SK-N-SH (cell line): ENCODE measurements around the gene RP2. TPM values are rescaled to one million over a fixed set of nuclear protein-coding genes. Genes with fewer than 3 reads are reported as not detected.

Source experiments
- CTCF ChIA-PET: fragments of 300-600, 350-600 bp; formaldehyde crosslinking; extraction: SDS; loops from one replicate; lab custom pipeline; 2021; lab: Yijun Ruan, JAX
- POLR2A ChIA-PET: fragments of 350-600 bp; sonication (Branson Sonifier 250); formaldehyde crosslinking; extraction: SDS; loops from one replicate; lab custom pipeline; 2020; ENCODE audit warnings: antibody characterized with exemption, inconsistent platforms; lab: Yijun Ruan, JAX
- DNase-seq: peaks from one replicate; pipeline ENCODE4 v3.0.0; 2012
- H2AFZ ChIP-seq: fragments of 200-600 bp; sonication (generic); 2 replicates; pipeline ENCODE4 v1.8.1; 2016; ENCODE audit warnings: antibody characterized with exemption, mild to moderate bottlenecking, low read depth
- H3F3A ChIP-seq: fragments of 200-600 bp; sonication (generic); replicated peaks from 2 replicates; pipeline ENCODE3; 2016; ENCODE audit warnings: antibody characterized with exemption, mild to moderate bottlenecking; ENCODE audit not compliant: insufficient read depth
- H3K27ac ChIP-seq, 2 experiments: fragments of 200-500 bp in 1 of 2; fragments of 200-600 bp in 1 of 2; sonication (Bioruptor generic) in 1 of 2; sonication (generic), shearing (Covaris generic) in 1 of 2; 2 replicates each; pipeline versions ENCODE4 v1.5.1 to v1.6.1; 2014 to 2016; ENCODE audit warnings: low read depth in 2 of 2, inconsistent platforms in 1 of 2, low read length in 1 of 2, mild to moderate bottlenecking in 1 of 2, mixed read lengths in 1 of 2
- H3K27me3 ChIP-seq: fragments of 200-600 bp; sonication (generic), shearing (Covaris generic); 2 replicates; pipeline ENCODE4 v1.6.1; 2016; ENCODE audit warnings: mixed run types; ENCODE audit not compliant: insufficient read depth
- H3K36me3 ChIP-seq, 2 experiments: fragments of 200-500 bp in 1 of 2; fragments of 200-600 bp in 1 of 2; sonication (Bioruptor generic) in 1 of 2; sonication (generic) in 1 of 2; replicated peaks in 1 of 2; 2 replicates each; pipeline versions ENCODE3 to v1.5.1; 2014 to 2016; ENCODE audit warnings: low read length in 1 of 2, mild to moderate bottlenecking in 1 of 2; ENCODE audit not compliant: insufficient read depth in 2 of 2, control insufficient read depth in 1 of 2
- H3K4me1 ChIP-seq, 2 experiments: fragments of 200-500 bp in 1 of 2; fragments of 200-600 bp in 1 of 2; sonication (Bioruptor generic) in 1 of 2; sonication (generic), shearing (Covaris generic) in 1 of 2; 2 replicates each; pipeline versions ENCODE4 v1.5.1 to v1.6.1; 2014 to 2016; ENCODE audit warnings: low read depth in 1 of 2, low read length in 1 of 2, mixed run types in 1 of 2; ENCODE audit not compliant: insufficient read depth in 2 of 2, control insufficient read depth in 1 of 2
- H3K4me2 ChIP-seq: fragments of 200-600 bp; sonication (generic), shearing (Covaris generic); 2 replicates; pipeline ENCODE4 v1.6.1; 2017; ENCODE audit warnings: mixed run types
- H3K4me3 ChIP-seq, 2 experiments: fragments of 200-500 bp in 1 of 2; fragments of 200-600 bp in 1 of 2; sonication (Bioruptor generic) in 1 of 2; sonication (generic), shearing (Covaris generic) in 1 of 2; 2 replicates each; pipeline versions ENCODE4 v1.5.1 to v1.8.1; 2014 to 2016; ENCODE audit warnings: low read depth in 2 of 2, inconsistent platforms in 1 of 2, low read length in 1 of 2, mild to moderate bottlenecking in 1 of 2, mixed read lengths in 1 of 2, moderate library complexity in 1 of 2
- H3K79me2 ChIP-seq: fragments of 200-600 bp; sonication (generic); 2 replicates; pipeline ENCODE4 v1.8.1; 2017; ENCODE audit warnings: mild to moderate bottlenecking; ENCODE audit not compliant: insufficient read depth
- H3K9ac ChIP-seq: fragments of 200-600 bp; sonication (generic); 2 replicates; pipeline ENCODE4 v1.6.1; 2017; ENCODE audit warnings: mixed run types
- H3K9me2 ChIP-seq: fragments of 200-600 bp; sonication (generic); 2 replicates; pipeline ENCODE4 v1.6.1; 2017; ENCODE audit warnings: mixed run types
- H3K9me3 ChIP-seq: fragments of 200-600 bp; sonication (generic); 2 replicates; pipeline ENCODE4 v1.6.1; 2017; ENCODE audit warnings: mixed run types, mild to moderate bottlenecking, moderate library complexity
- H4K20me1 ChIP-seq: fragments of 200-600 bp; sonication (generic); 2 replicates; pipeline ENCODE4 v1.6.1; 2017; ENCODE audit warnings: mild to moderate bottlenecking, mixed run types; ENCODE audit not compliant: insufficient read depth
- FOSL2 ChIP-seq: IDR thresholded peaks from 2 replicates; pipeline ENCODE4 v1.4.0; 2012; ENCODE audit warnings: low read depth, mild to moderate bottlenecking, moderate library complexity, borderline replicate concordance
- GATA2 ChIP-seq: sonication (generic); formaldehyde crosslinking; IDR thresholded peaks from 2 replicates; pipeline ENCODE4 v1.5.0; 2020; ENCODE audit warnings: mild to moderate bottlenecking, missing genetic modification reagents
- MXI1 ChIP-seq: IDR thresholded peaks from 2 replicates; pipeline ENCODE4 v1.6.1; 2012; ENCODE audit warnings: mild to moderate bottlenecking, low read depth, low read length, improper control_type of control experiment
- NRF1 ChIP-seq: IDR thresholded peaks from 2 replicates; pipeline ENCODE4 v1.6.1; 2012; ENCODE audit warnings: low read depth, mild to moderate bottlenecking, low read length
- POLR2AphosphoS5 ChIP-seq: IDR thresholded peaks from 2 replicates; pipeline ENCODE4 v1.6.1; 2012; ENCODE audit warnings: low read depth, low read length
- RAD21 ChIP-seq: IDR thresholded peaks from 2 replicates; pipeline ENCODE4 v1.6.1; 2012; ENCODE audit warnings: mild to moderate bottlenecking, low read length
- RCOR1 ChIP-seq: fragments of 150-350 bp; IDR thresholded peaks from 2 replicates; pipeline ENCODE4 v1.6.1; 2017; ENCODE audit warnings: antibody characterized with exemption, low read length
- RFX5 ChIP-seq: IDR thresholded peaks from 2 replicates; pipeline ENCODE4 v1.6.1; 2012; ENCODE audit warnings: mild to moderate bottlenecking, improper control_type of control experiment, low read length
- SIN3A ChIP-seq: IDR thresholded peaks from 2 replicates; pipeline ENCODE4 v1.6.1; 2012; ENCODE audit warnings: low read depth, mild to moderate bottlenecking, low read length, moderate library complexity, borderline replicate concordance
- SMC3 ChIP-seq: IDR thresholded peaks from 2 replicates; pipeline ENCODE4 v1.6.1; 2012; ENCODE audit warnings: low read depth, low read length, improper control_type of control experiment
- TAF1 ChIP-seq: IDR thresholded peaks from 2 replicates; pipeline ENCODE4 v1.6.1; 2012; ENCODE audit warnings: low read depth, mild to moderate bottlenecking, low read length, moderate library complexity, borderline replicate concordance
- TCF12 ChIP-seq: IDR thresholded peaks from 2 replicates; pipeline ENCODE4 v1.4.0; 2012
- TEAD4 ChIP-seq: IDR thresholded peaks from 2 replicates; pipeline ENCODE4 v1.4.0; 2012; ENCODE audit warnings: mild to moderate bottlenecking, borderline replicate concordance; ENCODE audit not compliant: insufficient read depth
- WGBS: methylation state at CpG from one replicate; pipeline ENCODE4 v1.1.6; 2017; ENCODE audit warnings: low lambda C conversion rate; 5-methylcytosine and 5-hydroxymethylcytosine counted together
- polyA plus RNA-seq, 3 experiments: library from polyadenylated mRNA; depleted of rRNA; stranded (reverse); fragments of >200 nt; gene quantifications; 2 replicates each; pipeline ENCODE4 v1.2.3, GENCODE V29; 2012
- TF ChIP-seq, protein P1 (sequence below): fragments of 150-350 bp; IDR thresholded peaks from 2 replicates; pipeline ENCODE4 v1.6.1; 2016; ENCODE audit warnings: mild to moderate bottlenecking, low read depth, low read length
- TF ChIP-seq, protein P2 (sequence below): IDR thresholded peaks from 2 replicates; pipeline ENCODE4 v1.4.0; 2012; ENCODE audit warnings: low read depth
- TF ChIP-seq, protein P3 (sequence below): fragments of 200-600 bp; sonication (generic); IDR thresholded peaks from 2 replicates; pipeline ENCODE4 v1.6.1; 2017; ENCODE audit warnings: antibody characterized with exemption, mild to moderate bottlenecking, moderate library complexity

RP2 gene
- polyA plus RNA-seq, 1 of the 3 experiments (the other 2 are of a cell fraction), result 4.5 TPM

DNA sequence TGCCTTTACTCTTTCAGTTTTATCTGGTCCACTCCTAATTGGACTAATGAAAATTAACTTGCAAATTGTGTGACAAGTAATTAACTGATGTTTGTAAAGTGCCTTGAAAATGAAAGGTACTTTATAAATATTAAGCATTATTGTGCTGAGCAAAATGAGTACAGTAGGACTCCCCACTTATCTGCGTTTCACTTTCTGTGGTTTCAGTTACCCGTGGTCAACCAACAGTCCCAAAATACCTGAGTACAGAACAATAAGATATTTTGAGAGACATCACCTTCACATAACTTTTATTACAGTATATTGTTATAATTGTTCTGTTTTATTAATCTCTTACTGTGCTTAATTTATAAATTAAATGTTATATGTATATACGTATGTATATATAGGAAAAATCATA is 48.0 kb downstream of the RP2 start:
- ChIA-PET CTCF (interaction anchor here (1.2 kb wide), 1 partner anchor 126 kb away, joined by 4 read pairs; the partner anchor contains the start of gene SLC9A7), POLR2A (no interaction called here)
- H4K20me1 ChIP-seq, result no peaks in the 10 kb centered on the region
- peaks cover 0 to 12% of the 10 kb centered on the region in 2 experiments for H3K36me3 ChIP-seq
- no peaks in the 10 kb centered on the region for H3K27me3 ChIP-seq
- no peak overlapping the region for H3K27ac ChIP-seq
- no peak overlapping the region for H2AFZ ChIP-seq
- H3K9me2 ChIP-seq, result no peaks in the 10 kb centered on the region; the same call in 1 of the 2 replicates
- H3K4me2 ChIP-seq, result no peak overlapping the region
- H3K9ac ChIP-seq, result no peak overlapping the region
- H3K4me1 ChIP-seq, result no peaks in the 10 kb centered on the region
- TF ChIP-seq, protein P1, sequence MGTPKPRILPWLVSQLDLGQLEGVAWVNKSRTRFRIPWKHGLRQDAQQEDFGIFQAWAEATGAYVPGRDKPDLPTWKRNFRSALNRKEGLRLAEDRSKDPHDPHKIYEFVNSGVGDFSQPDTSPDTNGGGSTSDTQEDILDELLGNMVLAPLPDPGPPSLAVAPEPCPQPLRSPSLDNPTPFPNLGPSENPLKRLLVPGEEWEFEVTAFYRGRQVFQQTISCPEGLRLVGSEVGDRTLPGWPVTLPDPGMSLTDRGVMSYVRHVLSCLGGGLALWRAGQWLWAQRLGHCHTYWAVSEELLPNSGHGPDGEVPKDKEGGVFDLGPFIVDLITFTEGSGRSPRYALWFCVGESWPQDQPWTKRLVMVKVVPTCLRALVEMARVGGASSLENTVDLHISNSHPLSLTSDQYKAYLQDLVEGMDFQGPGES, result no peak
- TF ChIP-seq, protein P2, sequence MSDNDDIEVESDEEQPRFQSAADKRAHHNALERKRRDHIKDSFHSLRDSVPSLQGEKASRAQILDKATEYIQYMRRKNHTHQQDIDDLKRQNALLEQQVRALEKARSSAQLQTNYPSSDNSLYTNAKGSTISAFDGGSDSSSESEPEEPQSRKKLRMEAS, result no peak
- TF ChIP-seq MXI1 (no peak), SMC3 (no peak), SIN3A (no peak), POLR2AphosphoS5 (no peak)
- no peaks in the 10 kb centered on the region for H3K79me2 ChIP-seq
- H3K9me3 ChIP-seq, result no peaks in the 10 kb centered on the region
- H3F3A ChIP-seq, result peaks cover 3% of the 10 kb centered on the region
- DNase-seq, result no peak
- WGBS, result 57% methylated on average over 3 of the region's 3 CpGs
- no peak overlapping the region for H3K4me3 ChIP-seq

DNA sequence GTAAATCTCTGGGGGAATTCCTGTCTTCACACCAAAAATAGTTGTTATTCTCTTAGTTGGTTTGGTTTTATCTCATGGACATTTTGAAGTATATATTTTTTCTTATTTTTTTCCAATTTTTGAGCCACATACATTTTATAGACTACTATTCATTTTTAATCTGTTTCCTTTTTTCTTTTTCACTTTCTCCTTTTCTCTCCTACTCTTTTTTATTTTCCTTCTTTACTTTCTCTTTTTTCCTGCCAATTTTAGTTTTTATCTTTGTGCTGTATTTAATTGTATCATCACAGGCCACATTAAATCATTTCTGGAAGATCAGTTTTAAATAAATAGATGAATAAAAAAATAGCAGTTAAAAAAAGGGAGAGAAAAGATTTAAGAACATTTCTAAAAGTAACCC is 61.4 kb downstream of the RP2 start:
- POLR2A ChIA-PET, result no interaction called here
- H3K4me2 ChIP-seq, result no peak overlapping the region
- H3K9me2 ChIP-seq, result no peaks in the 10 kb centered on the region
- no peaks in the 10 kb centered on the region; the same call in 1 of the 2 replicates for H3K27me3 ChIP-seq
- no peaks in the 10 kb centered on the region for H3K36me3 ChIP-seq
- H3K27ac ChIP-seq, result no peak overlapping the region
- H3K4me1 ChIP-seq, result no peaks in the 10 kb centered on the region
- no peak for DNase-seq
- no peak overlapping the region for H3K4me3 ChIP-seq
- TF ChIP-seq FOSL2, result no peak
- TF ChIP-seq POLR2AphosphoS5, result no peak
- TF ChIP-seq TCF12, result no peak
- TF ChIP-seq RCOR1, result no peak
- no peak for TF ChIP-seq TAF1
- TF ChIP-seq TEAD4, result no peak
- TF ChIP-seq NRF1, result no peak
- TF ChIP-seq RAD21, result no peak
- TF ChIP-seq MXI1, result no peak
- TF ChIP-seq, protein P3, sequence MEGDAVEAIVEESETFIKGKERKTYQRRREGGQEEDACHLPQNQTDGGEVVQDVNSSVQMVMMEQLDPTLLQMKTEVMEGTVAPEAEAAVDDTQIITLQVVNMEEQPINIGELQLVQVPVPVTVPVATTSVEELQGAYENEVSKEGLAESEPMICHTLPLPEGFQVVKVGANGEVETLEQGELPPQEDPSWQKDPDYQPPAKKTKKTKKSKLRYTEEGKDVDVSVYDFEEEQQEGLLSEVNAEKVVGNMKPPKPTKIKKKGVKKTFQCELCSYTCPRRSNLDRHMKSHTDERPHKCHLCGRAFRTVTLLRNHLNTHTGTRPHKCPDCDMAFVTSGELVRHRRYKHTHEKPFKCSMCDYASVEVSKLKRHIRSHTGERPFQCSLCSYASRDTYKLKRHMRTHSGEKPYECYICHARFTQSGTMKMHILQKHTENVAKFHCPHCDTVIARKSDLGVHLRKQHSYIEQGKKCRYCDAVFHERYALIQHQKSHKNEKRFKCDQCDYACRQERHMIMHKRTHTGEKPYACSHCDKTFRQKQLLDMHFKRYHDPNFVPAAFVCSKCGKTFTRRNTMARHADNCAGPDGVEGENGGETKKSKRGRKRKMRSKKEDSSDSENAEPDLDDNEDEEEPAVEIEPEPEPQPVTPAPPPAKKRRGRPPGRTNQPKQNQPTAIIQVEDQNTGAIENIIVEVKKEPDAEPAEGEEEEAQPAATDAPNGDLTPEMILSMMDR, result no peak
- no peak for TF ChIP-seq RFX5
- no peak for TF ChIP-seq GATA2 (CRISPR knock-in tag)
- no peaks in the 10 kb centered on the region for H3K9me3 ChIP-seq
- no peaks in the 10 kb centered on the region for H4K20me1 ChIP-seq
- no peaks in the 10 kb centered on the region for H3K79me2 ChIP-seq
- H2AFZ ChIP-seq, result no peak overlapping the region
- no peak overlapping the region for H3K9ac ChIP-seq
- CTCF ChIA-PET, result no interaction called here
- no peaks in the 10 kb centered on the region for H3F3A ChIP-seq
